Activated CD4-positive, alpha-beta T cell treated with anti-CD3 and anti-CD28 coated beads, Interleukin-2, Interleukin-4, amounts not matched to agents 100 ng/mL and 50 ng/mL, durations not matched to agents 16 hours and 8 hours (primary cell): Measurements from ENCODE around the gene EEIG1.
"Not testable (repeated sequence)": the region's sequence is repeated elsewhere in the genome, so short reads cannot be mapped to it uniquely, and the experiment has no call there.

Source experiments
- DNase-seq: peaks from one replicate; pipeline ENCODE4 v3.0.0-alpha.2; 2020; ENCODE audit warnings: low spot score

EEIG1 gene

DNA sequence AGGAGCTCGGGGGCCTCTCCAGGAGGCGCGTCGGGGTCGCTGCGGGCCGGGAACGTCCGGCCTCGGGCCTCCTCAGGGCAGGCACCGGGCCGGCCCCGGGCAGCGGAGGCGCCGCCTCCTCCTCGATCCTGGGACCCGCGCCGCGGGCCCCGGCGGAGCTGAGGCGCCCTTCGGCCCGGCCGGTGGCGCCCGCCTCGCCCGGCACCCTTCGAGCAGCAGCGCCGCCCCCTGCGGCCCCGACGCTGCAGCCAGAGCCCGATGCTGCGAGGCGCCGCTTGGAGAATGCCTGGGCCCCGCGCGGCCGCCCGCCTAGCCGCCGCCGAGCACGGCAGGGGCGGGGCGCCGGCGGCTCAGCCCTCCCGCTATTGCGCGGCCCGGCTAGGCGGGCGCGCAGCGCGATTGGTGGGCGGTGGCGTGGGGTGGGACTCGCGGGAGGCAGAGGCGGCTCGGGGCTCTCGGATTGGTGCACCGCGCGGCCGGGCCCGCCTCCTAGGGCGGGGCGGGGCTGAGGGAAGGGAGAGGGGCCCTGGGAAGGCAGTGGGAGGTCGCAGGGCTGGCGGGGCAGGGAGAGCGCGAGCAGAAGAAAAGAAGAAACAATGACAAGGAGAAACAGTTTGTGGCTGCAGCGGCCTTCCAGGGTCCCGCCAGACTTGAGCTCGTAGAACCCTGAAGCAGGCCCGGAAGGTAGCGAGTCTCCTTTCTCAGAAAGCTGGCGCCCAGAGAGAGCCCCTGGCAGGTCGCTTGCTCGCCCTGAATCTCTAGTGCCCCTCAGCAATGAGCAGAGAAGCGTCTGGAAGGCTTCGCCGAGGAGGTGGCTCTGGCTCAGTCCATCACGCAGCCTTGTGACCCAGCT, at the start of gene EEIG1:
Gene EEIG1 (minus strand): TSS at position 284 of the 853 bp plus-strand sequence. CDS start 852 bp downstream, outside the sequence.
- peak; percentile 97 for DNase-seq

DNA sequence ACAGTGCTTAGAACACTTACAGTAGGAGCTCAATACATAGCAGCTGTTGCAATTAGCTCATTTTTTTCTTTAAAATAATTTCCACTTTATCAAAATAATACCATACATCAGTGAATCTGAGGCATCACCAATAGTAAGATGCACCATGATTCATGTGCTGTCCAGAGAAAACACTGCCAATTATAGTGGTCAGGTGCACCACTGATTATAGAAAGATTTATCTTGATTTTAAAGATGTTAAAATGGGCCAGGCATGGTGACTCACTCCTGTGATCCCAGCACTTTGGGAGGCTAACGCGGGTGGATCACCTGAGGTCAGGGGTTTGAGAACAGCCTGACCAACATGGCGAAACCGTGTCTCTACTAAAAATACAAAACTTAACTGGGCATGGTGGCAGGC, 46.9 kb upstream of the EEIG1 start:
- DNase-seq = no peak

DNA sequence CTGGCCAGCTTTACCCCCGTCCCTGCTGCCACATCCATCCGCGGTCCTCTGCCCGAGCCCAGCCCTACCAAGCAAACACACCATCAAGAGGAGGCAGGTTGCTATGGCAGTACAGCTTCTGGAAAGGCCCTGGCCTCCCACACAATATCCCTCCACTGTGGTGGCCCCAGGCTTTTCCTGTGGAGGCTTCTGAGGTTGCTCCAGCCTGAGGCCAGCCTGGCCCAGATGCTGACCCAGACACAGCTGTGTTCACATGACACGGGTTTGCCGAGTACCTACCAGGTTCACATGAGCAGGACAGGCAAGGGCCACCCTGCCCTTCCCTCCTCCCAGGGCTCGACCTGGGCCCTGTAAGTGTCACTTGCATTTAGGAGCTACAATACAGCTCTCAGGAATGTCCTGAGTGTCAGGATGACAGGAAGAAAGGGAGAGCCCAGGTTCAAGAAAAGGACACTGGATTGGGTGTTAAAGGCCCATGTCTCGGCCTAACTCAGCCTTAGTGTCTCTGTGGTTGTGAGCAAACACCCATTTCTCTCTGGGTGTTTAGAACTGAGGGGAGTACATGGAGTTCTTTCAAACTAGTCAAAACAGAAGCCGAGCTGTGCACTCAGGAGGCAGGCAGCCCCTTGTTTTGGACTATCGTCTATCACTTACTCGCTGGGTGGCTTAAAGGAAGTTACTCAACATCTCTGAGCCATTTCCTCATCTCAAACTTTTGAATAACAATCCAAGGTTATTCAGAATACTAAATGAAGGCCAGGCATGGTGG, 46.2 kb upstream of the EEIG1 start:
- DNase-seq = peak; percentile 87

DNA sequence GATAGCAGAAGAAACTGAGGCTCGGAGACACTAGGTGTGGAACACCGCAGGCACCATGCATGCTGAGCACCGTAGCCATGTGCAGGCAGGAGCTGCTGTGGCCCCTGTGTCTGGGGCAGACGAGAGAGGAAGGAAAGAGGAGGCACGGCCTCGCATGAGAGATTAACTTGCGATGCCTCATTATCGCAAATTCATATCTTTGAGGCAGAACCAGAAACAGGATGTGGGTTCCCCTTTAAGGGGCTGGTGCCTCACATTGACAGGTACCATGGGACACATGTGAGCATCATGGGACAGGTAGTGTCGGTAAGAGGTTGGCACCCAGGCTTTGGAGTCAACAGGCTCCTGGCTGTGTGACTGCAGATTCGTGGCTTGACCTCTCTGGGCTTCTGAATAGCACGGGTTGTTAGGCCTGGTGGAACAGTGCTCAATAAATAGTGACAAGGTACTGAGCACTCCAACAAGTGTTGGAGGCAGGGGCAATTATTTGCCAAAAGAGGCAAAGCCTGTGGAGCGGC, 45.5 kb upstream of the EEIG1 start:
- peak; percentile 90 for DNase-seq

DNA sequence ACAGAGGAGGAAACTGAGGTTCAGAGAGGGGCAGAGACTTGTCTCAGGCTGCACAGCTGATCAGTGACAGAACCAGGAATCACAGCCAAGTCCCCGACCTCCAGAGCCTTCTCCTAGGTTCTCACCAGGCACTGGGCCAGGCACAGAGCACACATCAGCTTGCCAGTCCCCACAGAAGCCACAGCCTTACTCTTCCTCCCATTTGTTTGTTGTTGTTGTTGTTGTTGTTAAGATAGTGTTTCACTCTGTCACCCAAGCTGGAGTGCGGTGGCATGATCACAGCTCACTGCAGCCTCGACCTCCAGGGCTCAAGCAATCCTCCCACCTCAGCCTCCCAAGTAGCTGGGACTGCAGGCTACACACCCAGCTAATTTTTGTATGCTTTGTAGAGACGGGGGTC, 44.9 kb upstream of the EEIG1 start:
- DNase-seq = no peak

DNA sequence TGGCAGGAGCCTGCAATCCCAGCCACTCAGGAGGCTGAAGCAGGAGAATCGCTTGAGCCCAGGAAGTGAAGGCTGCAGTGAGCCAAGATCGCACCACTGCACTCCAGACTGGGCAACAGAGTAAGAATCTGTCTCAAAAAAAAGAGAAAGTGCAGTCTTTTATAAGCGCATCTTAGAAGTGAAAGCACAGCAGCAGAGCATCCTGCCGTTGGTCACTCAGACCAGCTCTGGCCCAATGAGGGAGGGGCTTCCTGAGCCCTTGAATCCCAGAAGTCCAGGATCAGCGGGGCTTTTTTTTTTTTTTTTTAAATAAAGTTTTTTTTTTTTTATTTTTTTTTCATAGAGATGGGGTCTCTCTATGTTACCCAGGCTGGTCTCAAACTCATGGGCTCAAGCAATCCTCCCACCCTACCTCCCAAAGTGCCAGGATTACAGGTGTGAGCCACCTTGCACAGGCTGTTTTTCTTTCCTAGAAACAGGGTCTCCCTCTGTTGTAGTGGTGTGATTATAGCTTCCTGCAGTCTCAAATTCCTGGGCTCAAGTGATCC, 44.0 kb upstream of the EEIG1 start:
- DNase-seq = no peak

DNA sequence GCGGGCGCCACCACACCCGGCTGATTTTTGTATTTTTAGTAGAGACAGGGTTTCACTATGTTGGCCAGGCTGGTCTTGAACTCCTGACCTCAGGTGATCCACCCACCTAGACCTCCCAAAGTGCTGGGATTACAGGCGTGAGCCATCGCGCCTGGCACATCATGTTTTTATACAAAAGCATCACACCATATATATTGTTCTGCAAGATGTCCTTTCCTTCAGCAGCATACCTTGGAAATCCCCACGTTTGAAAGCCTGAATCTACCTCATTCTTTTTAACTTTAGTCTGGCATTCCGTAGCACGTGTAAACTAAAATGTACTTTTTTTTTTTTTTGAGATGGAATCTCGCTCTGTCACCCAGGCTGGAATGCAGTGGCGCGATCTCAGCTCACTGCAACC, 42.9 kb upstream of the EEIG1 start:
- not testable (repeated sequence) for DNase-seq

DNA sequence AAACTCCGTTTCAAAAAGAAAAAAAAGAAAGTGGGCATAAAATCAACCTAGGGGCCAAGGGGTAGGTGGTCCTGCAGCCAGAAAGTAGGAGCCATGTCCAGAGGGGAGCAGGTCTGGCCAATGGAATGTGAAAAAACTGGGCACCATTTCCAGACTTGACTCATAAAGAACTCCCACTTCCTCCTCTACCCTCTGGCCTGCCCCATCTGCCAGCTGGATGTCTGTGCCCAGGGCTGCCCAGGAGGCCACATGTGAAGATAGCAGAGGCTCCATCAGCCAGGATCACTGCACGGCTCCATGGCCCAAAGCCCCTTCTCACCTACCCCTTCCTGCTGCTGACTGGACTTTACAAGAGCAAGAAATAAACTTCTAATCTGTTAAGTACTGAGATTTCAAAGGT, 42.1 kb upstream of the EEIG1 start:
- DNase-seq = no peak

DNA sequence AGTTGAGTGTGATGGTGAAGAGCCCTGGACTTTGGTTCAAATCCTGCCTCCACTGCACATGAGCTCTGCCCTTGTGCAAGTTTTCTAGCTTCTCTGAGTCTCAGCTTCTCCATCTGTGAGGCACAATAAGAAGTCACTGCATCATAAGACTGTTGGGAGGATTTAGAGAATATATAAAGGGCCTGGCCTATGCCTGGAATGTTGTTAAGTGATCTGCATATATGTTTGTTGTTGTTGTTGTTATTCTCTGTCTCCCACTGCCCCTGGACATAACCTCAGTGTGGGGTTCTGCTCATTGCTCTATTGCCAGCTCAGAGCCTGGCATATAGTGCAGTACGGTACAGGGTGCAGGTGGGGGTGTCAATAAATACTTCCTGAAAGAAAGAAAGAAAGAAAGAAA, 40.3 kb upstream of the EEIG1 start:
- DNase-seq = no peak

DNA sequence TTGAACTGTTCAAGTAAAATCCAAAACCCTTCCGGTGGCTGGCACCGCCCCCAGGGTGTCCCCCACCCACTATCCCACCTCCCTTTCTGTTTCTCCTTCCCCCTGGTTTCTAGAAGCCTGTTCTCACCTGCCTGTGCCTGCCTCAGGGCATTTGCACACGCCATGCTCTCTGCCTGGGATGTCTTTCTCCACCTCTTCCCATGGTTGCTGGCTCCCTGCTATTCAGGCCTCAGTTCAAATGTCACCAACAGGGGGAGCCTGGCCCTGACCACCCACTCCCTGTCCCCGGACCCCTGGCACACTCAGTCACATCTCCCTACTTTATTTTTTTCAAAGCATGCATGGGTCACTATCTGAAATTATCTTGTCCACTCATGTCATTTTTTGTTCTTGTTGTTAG, 39.9 kb upstream of the EEIG1 start:
- DNase-seq = no peak

DNA sequence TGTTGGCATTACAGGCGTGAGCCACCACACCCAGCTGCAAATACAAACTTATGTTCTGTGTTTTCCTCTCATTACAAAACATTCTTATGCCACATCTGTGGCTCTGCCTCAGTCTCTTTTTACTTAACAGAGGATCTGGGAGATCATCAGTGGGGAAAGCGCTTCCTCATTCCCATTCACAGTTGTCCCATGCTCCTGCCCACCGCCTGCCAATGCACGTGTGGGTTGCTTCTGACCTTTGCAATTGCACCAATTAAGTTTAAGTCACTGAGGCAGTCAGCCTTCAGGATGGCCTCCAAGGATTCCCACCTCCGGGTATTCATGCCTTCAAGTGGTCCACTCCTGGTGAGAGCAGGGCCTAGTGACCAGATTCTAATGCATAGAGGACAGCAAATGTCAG, 34.9 kb upstream of the EEIG1 start:
- DNase-seq = no peak

DNA sequence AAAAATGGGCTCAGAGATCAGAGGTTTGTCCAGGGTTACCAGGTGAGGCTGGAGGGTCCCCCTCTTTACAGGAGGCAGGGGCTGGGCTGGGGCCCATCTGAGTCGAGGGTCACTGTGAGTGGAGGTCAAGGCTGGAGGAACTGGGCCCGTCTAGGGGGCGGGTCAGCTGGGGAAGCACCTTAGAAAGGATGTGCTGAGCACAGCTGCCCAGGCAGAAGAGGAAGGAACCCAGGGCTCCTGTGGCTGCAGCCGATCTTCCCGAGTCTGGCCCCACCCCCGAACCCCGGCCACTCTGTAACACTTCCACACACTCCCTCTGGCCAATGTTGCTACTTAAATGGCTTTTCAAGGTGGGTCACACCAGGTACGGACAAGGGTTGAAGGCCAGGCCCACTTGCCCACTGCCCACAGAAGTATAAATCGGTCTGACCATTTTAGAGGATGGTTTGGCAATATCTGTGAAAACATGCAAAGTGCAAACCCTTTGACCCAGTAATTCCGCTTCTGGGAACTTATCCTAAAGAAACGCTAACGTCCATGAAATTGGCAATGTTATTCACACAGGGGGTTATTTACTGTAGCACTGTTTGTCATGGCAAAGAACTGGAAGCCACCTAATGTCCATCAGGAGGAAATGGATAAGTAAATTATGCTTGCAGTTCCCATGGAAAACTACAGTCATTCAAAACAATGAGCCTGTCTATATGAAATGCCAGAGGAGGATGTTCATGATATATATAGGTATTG, 30.5 kb upstream of the EEIG1 start:
- no peak for DNase-seq

DNA sequence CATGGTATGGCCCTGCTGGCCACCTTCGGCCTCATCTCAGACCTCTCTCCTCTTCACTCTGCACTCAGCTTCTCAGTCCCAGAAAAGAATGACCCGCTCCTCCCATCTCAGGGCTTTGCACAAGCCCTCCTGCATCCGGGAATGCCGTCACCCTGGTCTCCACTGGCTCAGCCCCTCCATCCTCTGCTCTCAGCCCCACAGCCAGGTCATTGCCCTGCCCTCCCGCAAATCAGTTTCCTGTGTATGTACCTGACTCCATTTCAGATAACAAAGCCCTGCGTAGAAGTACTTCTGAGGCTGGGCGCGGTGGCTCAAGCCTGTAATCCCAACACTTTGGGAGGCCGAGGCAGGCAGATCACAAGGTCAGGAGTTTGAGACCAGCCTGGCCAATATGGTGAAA, 28.9 kb upstream of the EEIG1 start:
- DNase-seq = no peak

DNA sequence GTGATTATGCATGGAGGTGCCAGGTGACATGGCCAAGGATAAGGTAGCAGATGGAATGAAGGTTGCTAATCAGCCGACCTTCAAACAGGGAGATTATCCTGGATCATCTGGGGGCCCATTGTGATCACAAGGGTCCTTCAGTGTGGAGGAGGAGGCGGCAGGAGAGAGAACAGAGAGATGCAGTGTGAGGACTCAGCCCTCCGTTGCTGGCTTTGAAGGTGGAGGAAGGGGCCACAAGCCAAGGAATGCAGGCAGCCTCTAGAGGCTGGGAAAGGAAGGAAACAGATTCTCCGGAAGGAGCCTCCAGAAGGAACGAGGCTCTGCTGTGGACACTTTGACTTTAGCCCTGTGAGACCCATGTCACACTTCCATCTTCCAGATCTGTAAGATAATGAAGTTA, 27.4 kb upstream of the EEIG1 start:
- no peak for DNase-seq

DNA sequence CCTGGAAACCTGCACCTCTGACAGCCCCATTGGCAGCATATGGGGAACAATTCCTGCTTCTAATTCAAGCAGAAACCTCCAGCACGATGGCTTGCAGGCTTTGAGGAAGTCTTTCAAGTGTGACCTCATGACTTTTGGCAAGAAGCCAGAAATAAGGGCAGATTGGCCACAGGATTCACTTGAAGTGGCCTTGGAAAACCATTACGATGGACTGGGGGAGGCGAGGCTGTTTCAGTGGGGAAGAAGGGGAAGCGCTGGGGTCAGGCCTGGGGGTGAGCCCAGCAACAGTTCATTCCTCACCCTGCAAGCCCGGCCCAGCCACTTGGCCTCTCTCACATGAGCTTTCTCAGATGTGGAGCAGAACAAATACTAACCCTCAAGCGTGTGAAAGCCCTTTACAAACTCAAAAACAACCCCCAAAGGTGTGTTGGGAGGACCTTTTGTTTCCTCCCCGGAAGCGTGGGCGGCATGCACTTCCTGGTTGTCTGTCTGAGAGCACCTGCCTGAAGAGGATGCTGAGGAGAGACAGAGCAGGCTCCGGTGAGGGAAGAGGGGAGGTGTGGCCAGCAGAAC, 26.9 kb upstream of the EEIG1 start:
- DNase-seq = peak; percentile 77

DNA sequence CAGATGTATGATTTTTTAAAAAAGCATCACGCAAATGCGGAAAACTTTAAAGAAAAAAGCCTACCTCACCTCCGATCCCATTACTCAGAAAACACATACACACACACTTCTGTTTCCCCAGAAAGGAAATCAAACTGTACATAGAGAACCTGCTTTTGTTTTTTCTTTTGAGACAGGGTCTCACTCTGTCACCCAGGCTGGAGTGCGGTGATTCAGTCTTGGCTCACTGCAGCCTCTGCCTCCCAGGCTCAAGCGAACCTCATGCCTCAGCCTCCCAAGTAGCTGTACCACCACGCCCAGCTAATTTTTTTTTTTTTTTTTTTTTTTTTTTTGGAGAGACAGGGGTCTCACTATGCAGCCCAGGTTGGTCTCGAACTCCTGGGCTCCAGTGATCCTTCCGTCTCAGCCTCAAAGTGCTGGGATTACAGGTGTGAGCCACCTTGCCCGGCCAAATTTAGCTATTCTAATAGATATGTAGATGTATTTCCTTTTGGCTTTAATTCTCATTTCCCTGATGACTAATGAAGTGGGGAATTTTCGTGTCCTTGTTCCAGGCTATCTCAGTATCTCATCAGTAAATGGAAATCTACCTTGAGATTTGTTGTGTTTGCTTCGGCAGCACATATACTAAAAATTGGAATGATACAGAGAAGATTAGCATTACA, 25.7 kb upstream of the EEIG1 start:
- no peak for DNase-seq

DNA sequence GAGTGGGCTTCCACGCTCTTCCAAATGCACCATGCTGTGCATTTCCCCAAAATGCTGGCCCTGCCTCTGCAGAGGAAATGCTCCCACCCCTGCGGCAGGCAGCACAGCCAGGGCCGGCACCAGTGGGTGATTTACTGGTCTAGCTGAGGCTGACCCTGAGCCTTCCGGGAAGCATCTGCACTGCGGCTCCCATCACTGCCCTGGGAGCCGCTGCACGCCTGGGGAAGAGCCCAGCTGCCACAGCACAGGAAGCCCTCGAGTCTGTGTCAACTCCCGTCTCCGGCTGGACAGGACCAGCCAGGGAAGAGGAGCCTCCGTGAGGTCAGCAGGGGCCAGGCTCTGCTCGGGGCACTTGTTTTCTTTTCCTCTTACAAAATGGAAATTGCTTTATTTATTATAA, 25.1 kb upstream of the EEIG1 start:
- DNase-seq = no peak

DNA sequence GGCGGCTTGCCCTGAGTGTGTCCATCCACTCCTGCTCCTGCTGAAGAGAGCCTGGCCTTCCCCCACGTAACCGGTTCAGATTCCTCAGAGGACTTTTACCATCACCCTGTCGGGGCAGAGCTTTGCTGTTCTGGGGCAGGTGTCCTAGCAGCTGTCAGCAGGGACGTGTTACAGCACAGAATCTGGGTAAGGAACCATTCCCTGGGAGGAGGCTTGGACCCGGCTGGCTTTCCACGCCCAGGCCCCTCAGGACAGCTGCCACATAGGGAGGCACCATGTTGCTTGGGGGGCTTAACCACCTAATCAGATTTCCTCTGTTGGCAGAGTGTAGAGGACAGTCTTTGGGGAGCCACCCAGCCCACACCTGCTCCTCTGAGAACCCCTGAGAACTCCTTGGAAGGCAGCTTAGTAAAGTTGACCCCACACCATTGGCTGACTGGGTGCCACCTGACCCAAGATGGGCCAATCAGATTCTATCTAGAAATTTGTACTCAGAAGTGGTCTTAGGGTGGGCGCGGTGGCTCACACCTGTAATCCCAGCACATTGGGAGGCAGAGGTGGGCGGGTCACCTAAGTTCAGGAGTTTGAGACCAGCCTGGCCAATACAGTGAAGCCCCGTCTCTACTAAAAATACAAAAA, 23.3 kb upstream of the EEIG1 start:
- DNase-seq = no peak

DNA sequence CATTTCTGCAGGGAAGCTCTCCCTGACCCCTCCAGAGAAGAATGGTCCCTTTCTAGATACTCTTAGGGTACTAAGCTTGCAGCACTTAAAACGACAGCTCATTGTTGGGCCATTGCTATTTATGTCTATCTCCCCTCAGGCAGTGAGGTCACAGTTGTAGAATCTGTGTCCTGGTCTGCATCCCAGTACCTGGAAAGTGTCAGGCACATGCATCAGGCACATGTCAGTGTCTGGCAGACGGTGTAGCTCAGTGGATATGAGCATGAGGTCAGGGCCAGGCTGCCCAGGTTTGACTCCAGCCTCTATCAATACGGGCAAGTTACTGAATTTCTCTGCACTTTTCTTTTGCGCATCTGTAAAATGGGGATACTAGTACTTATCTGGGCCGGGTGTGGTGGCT, 22.2 kb upstream of the EEIG1 start:
- DNase-seq = no peak

DNA sequence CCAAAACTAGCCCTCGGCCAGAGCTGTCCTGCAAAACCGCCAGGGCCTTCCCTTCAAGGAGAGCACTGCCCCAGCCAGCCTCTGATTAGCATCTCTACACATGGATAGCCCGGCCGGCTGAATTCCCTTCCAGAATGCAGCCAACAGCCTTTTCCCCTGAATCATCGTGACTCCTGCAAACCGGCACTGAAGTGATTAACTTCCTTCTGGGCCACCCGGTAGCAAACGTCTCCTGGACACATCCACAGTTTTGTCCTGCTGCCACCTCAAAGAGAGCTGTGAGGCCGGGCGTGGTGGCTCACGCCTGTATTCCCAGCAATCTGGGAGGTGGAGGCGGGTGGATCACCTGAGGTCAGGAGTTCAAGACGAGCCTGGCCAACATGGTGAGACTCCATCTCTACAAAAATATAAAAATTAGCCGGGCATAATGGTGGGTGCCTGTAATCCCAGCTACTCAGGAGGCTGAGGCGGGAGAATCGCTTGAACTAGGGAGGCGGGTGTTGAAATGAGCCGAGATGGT, 21.1 kb upstream of the EEIG1 start:
- no peak for DNase-seq
